T47D (cell line): Measurements from ENCODE around the gene TMEM129.

Experiments used
- DNase-seq, 2 experiments: peaks; one replicate each; pipeline versions ENCODE4 v3.0.0 to v3.0.0-alpha.2; 2011 to 2012; ENCODE audit warnings: low read depth in 1 of 2, low spot score in 1 of 2
- JUND ChIP-seq: IDR thresholded peaks from 2 replicates; pipeline ENCODE4 v1.6.1; 2012; ENCODE audit warnings: low read depth
- in situ Hi-C: cut with HindIII; loops from 2 replicates; pipeline ENCODE4 v1.10.0; 2016; ENCODE audit warnings: low sequenced_read_pairs, low pct_unique_long_range_greater_than_20kb

The TMEM129 gene

GRCh38 chr4:1746265-1746691 is 25.2 kb upstream of the TMEM129 start:
- DNase-seq: peak; percentile 69 to 74
- no peak for TF ChIP-seq JUND
- in situ Hi-C loops: no loop called here

- in situ Hi-C loops: no loop called here
- no peak for DNase-seq
- no peak for TF ChIP-seq JUND
Measured at GRCh38 chr4:1745697-1746096, 24.6 kb upstream of the TMEM129 start.

- DNase-seq: no peak
- no peak for TF ChIP-seq JUND
- in situ Hi-C loops: no loop called here
Measured at GRCh38 chr4:1745165-1745564, 24.0 kb upstream of the TMEM129 start.

- no peak for TF ChIP-seq JUND
- in situ Hi-C loops: no loop called here
- DNase-seq: no peak
Measured at GRCh38 chr4:1744552-1744951, 23.4 kb upstream of the TMEM129 start.

GRCh38 chr4:1743975-1744374 is 22.9 kb upstream of the TMEM129 start:
- TF ChIP-seq JUND: no peak
- in situ Hi-C loops: no loop called here
- no peak for DNase-seq

GRCh38 chr4:1743551-1743950 is 22.4 kb upstream of the TMEM129 start:
- in situ Hi-C loops: no loop called here
- DNase-seq: no peak
- TF ChIP-seq JUND: no peak

- DNase-seq: no peak
- in situ Hi-C loops: no loop called here
- no peak for TF ChIP-seq JUND
Measured at GRCh38 chr4:1741208-1741607, 20.1 kb upstream of the TMEM129 start.

- in situ Hi-C loops: no loop called here
- DNase-seq: no peak
- TF ChIP-seq JUND: no peak
Measured at GRCh38 chr4:1740021-1740545, 19.0 kb upstream of the TMEM129 start.

GRCh38 chr4:1739358-1739757 is 18.2 kb upstream of the TMEM129 start:
- DNase-seq: no peak
- no peak for TF ChIP-seq JUND
- in situ Hi-C loops: no loop called here

GRCh38 chr4:1738410-1738809 is 17.3 kb upstream of the TMEM129 start:
- no peak for TF ChIP-seq JUND
- in situ Hi-C loops: no loop called here

GRCh38 chr4:1737666-1738065 is 16.5 kb upstream of the TMEM129 start:
- no peak for DNase-seq
- TF ChIP-seq JUND: no peak
- in situ Hi-C loops: no loop called here

More at GRCh38 chr4:1738410-1738809, 17.3 kb upstream of the TMEM129 start:
- no peak for DNase-seq

- no peak for TF ChIP-seq JUND
- DNase-seq: no peak
- in situ Hi-C loops: no loop called here
Measured at GRCh38 chr4:1736812-1737211, 15.7 kb upstream of the TMEM129 start.

GRCh38 chr4:1735215-1735614 is 14.1 kb upstream of the TMEM129 start:
- TF ChIP-seq JUND: no peak
- no peak for DNase-seq
- in situ Hi-C loops: no loop called here

GRCh38 chr4:1732911-1733310 is 11.8 kb upstream of the TMEM129 start:
- in situ Hi-C loops: no loop called here
- no peak for DNase-seq
- TF ChIP-seq JUND: no peak
